SK-MEL-5 (cell line): ENCODE results near the gene SOBP. TPM values are rescaled to one million over a fixed set of nuclear protein-coding genes. Genes with fewer than 3 reads are reported as not detected.
"Not testable (repeated sequence)": the region's sequence is repeated elsewhere in the genome, so short reads cannot be mapped to it uniquely, and the experiment has no call there.

ENCODE experiments used
- DNase-seq: peaks from one replicate; pipeline ENCODE4 v3.0.0-alpha.2; 2016; ENCODE audit warnings: low read depth, low spot score
- in situ Hi-C: cut with HindIII; loops from 2 replicates; pipeline ENCODE4 v1.10.0; 2016; ENCODE audit warnings: low sequenced_read_pairs, high pct_unique_total_duplicates, low pct_unique_long_range_greater_than_20kb
- total RNA-seq: library from RNA; depleted of rRNA; stranded (reverse); fragments of >200 nt; shearing (Covaris generic); gene quantifications from 2 replicates; pipeline ENCODE4 v1.2.3, GENCODE V29; 2014

Gene SOBP
- total RNA-seq, 1 experiment from 2014 or later = 2.4 TPM

- DNase-seq = no peak
- in situ Hi-C loops = no loop called here
Measured at GRCh38 chr6:107511511-107511993, 21.6 kb downstream of the SOBP start.

GRCh38 chr6:107513214-107513613 is 23.3 kb downstream of the SOBP start:
- DNase-seq = no peak
- in situ Hi-C loops = no loop called here

- DNase-seq = no peak
- in situ Hi-C loops = no loop called here
Measured at GRCh38 chr6:107515955-107516354, 26.0 kb downstream of the SOBP start.

- in situ Hi-C loops = no loop called here
Measured at GRCh38 chr6:107517274-107517673, 27.4 kb downstream of the SOBP start.

GRCh38 chr6:107519224-107519623 is 29.3 kb downstream of the SOBP start:
- in situ Hi-C loops = not testable (repeated sequence)

More at GRCh38 chr6:107517274-107517673, 27.4 kb downstream of the SOBP start:
- DNase-seq = no peak

GRCh38 chr6:107520706-107521105 is 30.8 kb downstream of the SOBP start:
- DNase-seq, in situ Hi-C loops: not testable (repeated sequence)

More at GRCh38 chr6:107519224-107519623, 29.3 kb downstream of the SOBP start:
- DNase-seq = not testable (repeated sequence)

GRCh38 chr6:107523054-107523791 is 33.3 kb downstream of the SOBP start:
- DNase-seq = no peak
- in situ Hi-C loops = no loop called here

- no peak for DNase-seq
- in situ Hi-C loops = no loop called here
Measured at GRCh38 chr6:107523794-107524193, 33.9 kb downstream of the SOBP start.

GRCh38 chr6:107524626-107525025 is 34.7 kb downstream of the SOBP start:
- in situ Hi-C loops = no loop called here
- DNase-seq = no peak

GRCh38 chr6:107531868-107532267 is 42.0 kb downstream of the SOBP start:
- no peak for DNase-seq
- in situ Hi-C loops = no loop called here

GRCh38 chr6:107532706-107533105 is 42.8 kb downstream of the SOBP start:
- no peak for DNase-seq
- in situ Hi-C loops = no loop called here

- no peak for DNase-seq
- in situ Hi-C loops = no loop called here
Measured at GRCh38 chr6:107533415-107534059, 43.6 kb downstream of the SOBP start.

- in situ Hi-C loops = no loop called here
- no peak for DNase-seq
Measured at GRCh38 chr6:107534571-107535141, 44.7 kb downstream of the SOBP start.

- no peak for DNase-seq
- in situ Hi-C loops = no loop called here
Measured at GRCh38 chr6:107535626-107536025, 45.7 kb downstream of the SOBP start.

- DNase-seq = no peak
- in situ Hi-C loops = no loop called here
Measured at GRCh38 chr6:107536180-107536961, 46.5 kb downstream of the SOBP start.

GRCh38 chr6:107537559-107537958 is 47.6 kb downstream of the SOBP start:
- no peak for DNase-seq
- in situ Hi-C loops = no loop called here

GRCh38 chr6:107538856-107539387 is 49.0 kb downstream of the SOBP start:
- in situ Hi-C loops = no loop called here

GRCh38 chr6:107539409-107539808 is 49.5 kb downstream of the SOBP start:
- in situ Hi-C loops = no loop called here
- DNase-seq = no peak

More at GRCh38 chr6:107538856-107539387, 49.0 kb downstream of the SOBP start:
- DNase-seq = no peak
